ENCODE measurements around the gene STK38. TPM values are rescaled to one million over a fixed set of nuclear protein-coding genes. Genes with fewer than 3 reads are reported as not detected.

STK38 gene
- total and polyA plus RNA-seq, 9 of the 15 experiments (the other 6 are each of a cell fraction or from before 2014, with no cell fraction given) = 5.7 to 28.7 (median 19.5) TPM

DNA sequence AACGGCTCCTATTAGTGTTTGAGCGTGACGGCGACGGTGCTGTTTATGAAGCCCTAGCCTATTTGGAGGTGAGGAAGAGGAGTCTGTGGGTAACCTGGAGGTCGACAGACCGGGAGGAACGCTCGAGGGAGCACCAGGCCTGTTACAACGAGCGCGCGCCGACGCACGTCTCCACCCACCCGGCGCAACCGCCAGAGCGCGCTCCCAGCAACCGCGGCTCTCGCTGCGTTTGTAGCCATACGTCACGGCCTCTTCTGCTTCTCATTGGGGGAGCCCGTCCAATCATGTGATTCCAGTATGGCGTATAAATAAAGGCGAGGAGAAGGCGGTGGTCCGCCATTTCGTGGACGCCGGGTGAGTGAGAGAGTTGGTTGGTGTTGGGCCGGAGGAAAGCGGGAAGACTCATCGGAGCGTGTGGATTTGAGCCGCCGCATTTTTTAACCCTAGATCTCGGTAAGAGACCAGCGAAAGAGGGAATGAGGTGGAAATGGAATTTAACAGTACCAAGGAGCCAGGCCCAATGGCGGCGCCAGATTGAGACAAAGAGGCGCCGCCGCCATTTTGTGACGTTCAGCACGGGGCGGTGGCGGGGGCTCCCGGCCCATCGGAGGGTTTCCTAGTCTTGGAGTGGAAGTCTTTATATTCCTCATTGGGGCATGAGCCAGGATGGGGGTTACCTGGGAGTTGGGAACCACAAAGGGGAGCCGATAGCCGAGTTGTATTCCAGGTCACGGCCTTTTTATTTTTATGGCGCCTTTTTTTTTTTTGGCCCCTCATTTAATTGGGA lies 46.9 kb upstream of the STK38 start, which contains the start of gene SRSF3 (continued):
- peak in 1 of 2 experiments; percentile 94; a peak in 2 of 4 replicates for TF ChIP-seq ZNF318 (IDR thresholded peaks at IDR 0.05; ENCODE audit: borderline replicate concordance in 1 of 2, low read depth in 1 of 2)
- TF ChIP-seq ZNF41 (CRISPR knock-in tag; conservative IDR thresholded peaks at IDR 0.05) = peak; percentile 56; the same call in 1 of the 2 replicates
- TF ChIP-seq EP300 (IDR thresholded peaks at IDR 0.05; ENCODE audit: low read length) = peak; percentile 43
- TF ChIP-seq MYNN (IDR thresholded peaks at IDR 0.05) = peak; percentile 77
- no peak for TF ChIP-seq MYNN (CRISPR knock-in tag; IDR thresholded peaks at IDR 0.05)
- no peak for TF ChIP-seq ZNF212 (CRISPR knock-in tag; IDR thresholded peaks at IDR 0.05)
- no peak for TF ChIP-seq MAFK (IDR thresholded peaks at IDR 0.05; ENCODE audit: low read length)
- TF ChIP-seq ZNF644 (tag; IDR thresholded peaks at IDR 0.05; ENCODE audit: low read depth) = peak; percentile 40; the same call in 1 of the 2 replicates
- peak; percentile 74 for TF ChIP-seq MEIS2 (IDR thresholded peaks at IDR 0.05; ENCODE audit: partially characterized antibody)
- TF ChIP-seq DDX20 (tag; IDR thresholded peaks at IDR 0.05; ENCODE audit: low read depth) = no peak
- TF ChIP-seq CHD2 (IDR thresholded peaks at IDR 0.05; ENCODE audit: low read depth, low read length) = peak; percentile 54; the same call in 1 of the 2 replicates
- TF ChIP-seq CHCHD3 (CRISPR knock-in tag; IDR thresholded peaks at IDR 0.05) = peak; percentile 95
- TF ChIP-seq TRIM24 (IDR thresholded peaks at IDR 0.05) = peak; percentile 50 to 62; a peak in 3 of 4 replicates
- TF ChIP-seq IRF1 (CRISPR knock-in tag; IDR thresholded peaks at IDR 0.05; ENCODE audit: borderline replicate concordance) = peak; percentile 65; the same call in 1 of the 2 replicates
- TF ChIP-seq ZBTB43 (CRISPR knock-in tag; IDR thresholded peaks at IDR 0.05) = peak; percentile 71; the same call in 1 of the 2 replicates
- peak; percentile 99 for TF ChIP-seq GTF2E2 (tag; IDR thresholded peaks at IDR 0.05)
- TF ChIP-seq BRCA1 (IDR thresholded peaks at IDR 0.05) = no peak
- TF ChIP-seq BRCA1 (CRISPR knock-in tag; IDR thresholded peaks at IDR 0.05) = no peak
- no peak for TF ChIP-seq POU5F1 (IDR thresholded peaks at IDR 0.05; ENCODE audit: borderline replicate concordance, low read depth, low read length, partially characterized antibody)

Data from K562 (cell line).